Lung (tissue), 12 donors: Measurements from ENCODE around the gene TBXA2R. TPM values are rescaled to one million over a fixed set of nuclear protein-coding genes. Genes with fewer than 3 reads are reported as not detected.

Experiments
- ATAC-seq: fragments of 200-7000 bp; cut with Tn5 transposase; one replicate; pipeline ENCODE4 v1.9.1; 2020; ENCODE audit warnings: moderate number of reproducible peaks; ENCODE audit not compliant: insufficient read depth, low FRiP score
- DNase-seq, 3 donors: peaks; one replicate each; pipeline ENCODE4 v3.0.0-alpha.2; 2013 to 2017
- H3K27ac ChIP-seq, 2 donors: one replicate each; pipeline ENCODE4 v1.5.1; 2013; ENCODE audit warnings: mild to moderate bottlenecking in 2 of 2, moderate library complexity in 2 of 2, control low read depth in 1 of 2, inconsistent platforms in 1 of 2, low read depth in 1 of 2, low read length in 1 of 2
- H3K27me3 ChIP-seq, 3 donors: one replicate each; pipeline ENCODE4 v1.5.1; 2013; ENCODE audit warnings: low read length in 2 of 3; ENCODE audit not compliant: control insufficient read depth in 3 of 3, insufficient read depth in 3 of 3
- H3K36me3 ChIP-seq, 4 donors: one replicate each; pipeline ENCODE4 v1.5.1; 2013; ENCODE audit warnings: low read length in 4 of 4, mild to moderate bottlenecking in 1 of 4, moderate library complexity in 1 of 4; ENCODE audit not compliant: control insufficient read depth in 4 of 4, insufficient read depth in 4 of 4
- H3K4me1 ChIP-seq, 5 donors: one replicate each; pipeline ENCODE4 v1.5.1; 2013; ENCODE audit warnings: low read length in 5 of 5, mild to moderate bottlenecking in 2 of 5, moderate library complexity in 1 of 5; ENCODE audit not compliant: control insufficient read depth in 5 of 5, insufficient read depth in 5 of 5
- H3K4me3 ChIP-seq: one replicate; pipeline ENCODE4 v1.5.1; 2013; ENCODE audit warnings: mild to moderate bottlenecking, control low read depth, moderate library complexity
- H3K9ac ChIP-seq, 2 donors: one replicate each; pipeline ENCODE4 v1.5.1; 2013; ENCODE audit warnings: low read length in 2 of 2, control low read depth in 1 of 2; ENCODE audit not compliant: insufficient read depth in 1 of 2
- H3K9me3 ChIP-seq, 4 donors: one replicate each; pipeline ENCODE4 v1.5.1; 2013; ENCODE audit warnings: low read length in 3 of 4, mild to moderate bottlenecking in 1 of 4, moderate library complexity in 1 of 4; ENCODE audit not compliant: control insufficient read depth in 4 of 4, insufficient read depth in 3 of 4
- CTCF ChIP-seq: IDR thresholded peaks from 2 replicates; pipeline ENCODE4 v1.5.1; 2012; ENCODE audit warnings: mild to moderate bottlenecking; ENCODE audit errors: control extremely low read depth, extremely low read depth
- WGBS, 2 donors: extraction: QIAGEN DNeasy Blood & Tissue Kit; methylation state at CpG; one replicate each; pipeline ENCODE4 v1.1.7; 2013; 5-methylcytosine and 5-hydroxymethylcytosine counted together
- polyA plus RNA-seq, 2 donors: library from polyadenylated mRNA; stranded (reverse); fragments of 200-250 nt; gene quantifications; one replicate each; pipeline ENCODE4 v1.2.1, GENCODE V29; 2013
- total RNA-seq, 2 donors: library from RNA; depleted of rRNA in 1 of 2; stranded (reverse); fragments of >200 nt in 1 of 2; gene quantifications; one replicate each; pipeline ENCODE4 v1.2.1, GENCODE V29; 2014 to 2021
- donor health status: control.
- donor health status: control.
- donor health status: Bipolar disorder and iron deficiency.
- donor health status: healthy.
- donor health status: DM: yes; HTN: yes; CAD: no.

TBXA2R gene
- total and polyA plus RNA-seq, 4 donors, result 2.5 to 7.6 (median 3.5) TPM

GRCh38 chr19:3589439-3589838 lies 17.2 kb downstream of the TBXA2R start:
- no peak for DNase-seq
- TF ChIP-seq CTCF, result no peak
- no peak for ATAC-seq
- H3K27ac ChIP-seq, result no peak overlapping the region
- H3K9ac ChIP-seq, result no peak overlapping the region
- no peaks in the 10 kb centered on the region for H3K4me1 ChIP-seq
- H3K4me3 ChIP-seq, result no peak overlapping the region
- H3K36me3 ChIP-seq, result no peaks in the 10 kb centered on the region
- H3K27me3 ChIP-seq, result peaks cover 0 to 14% (median 2%) of the 10 kb centered on the region in 3 donors
- no peaks in the 10 kb centered on the region for H3K9me3 ChIP-seq
- 89 to 94% methylated on average over 11 of the region's 11 CpGs for WGBS, 2 donors

- no peak overlapping the region for H3K9ac ChIP-seq
- ATAC-seq (no peak), DNase-seq (no peak)
- no peak overlapping the region for H3K27ac ChIP-seq
- 68 to 85% methylated on average over 31 of the region's 31 CpGs for WGBS, 2 donors
- H3K27me3 ChIP-seq, result peaks cover 0 to 9% (median 0%) of the 10 kb centered on the region in 3 donors
- H3K36me3 ChIP-seq, result no peaks in the 10 kb centered on the region
- no peak overlapping the region for H3K4me3 ChIP-seq
- no peaks in the 10 kb centered on the region for H3K4me1 ChIP-seq
- TF ChIP-seq CTCF, result no peak
- H3K9me3 ChIP-seq, result no peaks in the 10 kb centered on the region
These were observed 19.8 kb downstream of the TBXA2R start for GRCh38 chr19:3586707-3587346.

GRCh38 chr19:3586127-3586626 lies 20.5 kb downstream of the TBXA2R start:
- Histone ChIP-seq H3K4me3 (no peak overlapping the region), H3K9me3 (no peaks in the 10 kb centered on the region), H3K27me3 (peaks cover 0 to 9% (median 0%) of the 10 kb centered on the region in 3 donors), H3K36me3 (no peaks in the 10 kb centered on the region), H3K4me1 (no peaks in the 10 kb centered on the region), H3K27ac (no peak overlapping the region), H3K9ac (no peak overlapping the region)
- ATAC-seq, result no peak
- TF ChIP-seq CTCF, result no peak
- WGBS, 2 donors, result 29 to 34% methylated on average over 16 of the region's 16 CpGs
- no peak for DNase-seq
